SU-DHL-6 (cell line): Measurements from ENCODE around the gene TLCD3B.

Experiments used
- H2AFZ ChIP-seq: fragments of 200-600 bp; sonication (generic); 2 replicates; pipeline ENCODE4 v1.6.1; 2014; ENCODE audit warnings: low read depth, mild to moderate bottlenecking, moderate library complexity, mixed read lengths, antibody characterized with exemption, low read length; ENCODE audit not compliant: severe bottlenecking
- H3F3A ChIP-seq: fragments of 200-600 bp; shearing (Covaris generic); 2 replicates; pipeline ENCODE4 v1.6.0; 2016; ENCODE audit warnings: antibody characterized with exemption, mild to moderate bottlenecking; ENCODE audit not compliant: insufficient read depth
- H3K27ac ChIP-seq: fragments of 200-600 bp; sonication (generic); 2 replicates; pipeline ENCODE4 v1.5.1; 2016; ENCODE audit warnings: low read depth, mild to moderate bottlenecking, low read length, moderate library complexity, mixed read lengths
- H3K27me3 ChIP-seq: fragments of 200-600 bp; sonication (generic), shearing (Covaris generic); 2 replicates; pipeline ENCODE4 v1.6.0; 2014; ENCODE audit warnings: mild to moderate bottlenecking, low read length
- H3K36me3 ChIP-seq: fragments of 200-600 bp; sonication (generic); 2 replicates; pipeline ENCODE4 v1.6.1; 2014; ENCODE audit warnings: mild to moderate bottlenecking, low read length, mixed read lengths
- H3K4me2 ChIP-seq: fragments of 300-600, 200-600 bp; shearing (Covaris generic), sonication (generic); 2 replicates; pipeline ENCODE4 v1.6.0; 2014; ENCODE audit warnings: low read length, low read depth, mild to moderate bottlenecking; ENCODE audit not compliant: poor library complexity, severe bottlenecking
- H3K4me3 ChIP-seq: fragments of 200-600 bp; sonication (generic); 2 replicates; pipeline ENCODE4 v1.5.1; 2014; ENCODE audit warnings: antibody characterized with exemption, low read length, mild to moderate bottlenecking, mixed read lengths; ENCODE audit not compliant: insufficient read depth, poor library complexity, severe bottlenecking
- H3K79me2 ChIP-seq: fragments of 200-600 bp; sonication (generic); 2 replicates; pipeline ENCODE4 v1.6.1; 2014; ENCODE audit warnings: mild to moderate bottlenecking, low read length, moderate library complexity; ENCODE audit not compliant: insufficient read depth
- H3K9ac ChIP-seq: fragments of 200-600 bp; sonication (generic); 2 replicates; pipeline ENCODE4 v1.7.0; 2014; ENCODE audit warnings: mild to moderate bottlenecking, low read length
- H3K9me2 ChIP-seq: fragments of 200-600 bp; sonication (generic); replicated peaks from 2 replicates; pipeline ENCODE4 v1.6.1; 2014; ENCODE audit warnings: low read length; ENCODE audit not compliant: insufficient read depth
- H3K9me3 ChIP-seq: fragments of 200-600 bp; sonication (generic); 2 replicates; pipeline ENCODE4 v1.6.1; 2014; ENCODE audit warnings: low read length, mixed read lengths; ENCODE audit not compliant: insufficient read depth
- H4K20me1 ChIP-seq: fragments of 200-600 bp; sonication (generic); 2 replicates; pipeline ENCODE4 v1.6.1; 2014; ENCODE audit warnings: low read depth, mild to moderate bottlenecking, antibody characterized with exemption, low read length, moderate library complexity, mixed read lengths
- EZH2phosphoT487 ChIP-seq: fragments of 200-600 bp; sonication (generic), shearing (Covaris generic); conservative IDR thresholded peaks from 2 replicates; pipeline ENCODE4 v1.6.1; 2018; ENCODE audit warnings: mild to moderate bottlenecking, antibody characterized with exemption, low read length, moderate library complexity, mixed read lengths
- TF ChIP-seq, protein P1 (sequence below): fragments of 200-600 bp; sonication (generic); IDR thresholded peaks from one replicate; pipeline ENCODE4 v1.5.1; 2017; ENCODE audit warnings: antibody characterized with exemption, mild to moderate bottlenecking, low read length, moderate library complexity; ENCODE audit not compliant: insufficient read depth, poor library complexity, severe bottlenecking

Gene TLCD3B

DNA sequence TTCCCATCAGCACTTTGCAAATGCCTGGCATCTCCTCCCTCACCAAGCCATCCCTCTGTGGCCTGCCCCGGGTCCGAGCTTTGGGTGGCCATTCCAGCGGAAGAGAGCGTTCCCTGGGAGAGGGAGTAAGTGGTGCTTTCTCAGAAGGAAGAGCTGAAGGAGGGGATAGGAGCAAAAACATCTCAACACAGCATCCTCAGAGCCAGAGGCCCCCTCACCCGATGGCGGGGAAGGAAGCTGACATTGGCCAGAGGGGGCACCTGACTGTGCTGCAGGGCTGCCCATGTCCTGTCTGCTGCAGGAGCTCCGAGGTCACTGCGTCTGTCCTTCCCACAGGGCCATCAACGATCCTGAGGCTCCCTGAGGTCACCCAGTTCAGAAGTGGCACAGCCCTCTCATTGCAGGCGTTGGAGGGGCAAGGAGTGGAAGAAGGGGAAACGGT lies 427 bp upstream of the TLCD3B start:
- Histone ChIP-seq H3K27ac (no peak overlapping the region), H4K20me1 (no peaks in the 10 kb centered on the region), H3K4me2 (no peak overlapping the region), H3K4me3 (no peak overlapping the region), H3K36me3 (no peaks in the 10 kb centered on the region), H2AFZ (no peak overlapping the region), H3K9me2 (no peaks in the 10 kb centered on the region), H3K9ac (no peak overlapping the region), H3K27me3 (no peaks in the 10 kb centered on the region), H3F3A (no peaks in the 10 kb centered on the region), H3K79me2 (no peaks in the 10 kb centered on the region), H3K9me3 (no peaks in the 10 kb centered on the region)
- no peak for TF ChIP-seq EZH2phosphoT487
- TF ChIP-seq, protein P1, sequence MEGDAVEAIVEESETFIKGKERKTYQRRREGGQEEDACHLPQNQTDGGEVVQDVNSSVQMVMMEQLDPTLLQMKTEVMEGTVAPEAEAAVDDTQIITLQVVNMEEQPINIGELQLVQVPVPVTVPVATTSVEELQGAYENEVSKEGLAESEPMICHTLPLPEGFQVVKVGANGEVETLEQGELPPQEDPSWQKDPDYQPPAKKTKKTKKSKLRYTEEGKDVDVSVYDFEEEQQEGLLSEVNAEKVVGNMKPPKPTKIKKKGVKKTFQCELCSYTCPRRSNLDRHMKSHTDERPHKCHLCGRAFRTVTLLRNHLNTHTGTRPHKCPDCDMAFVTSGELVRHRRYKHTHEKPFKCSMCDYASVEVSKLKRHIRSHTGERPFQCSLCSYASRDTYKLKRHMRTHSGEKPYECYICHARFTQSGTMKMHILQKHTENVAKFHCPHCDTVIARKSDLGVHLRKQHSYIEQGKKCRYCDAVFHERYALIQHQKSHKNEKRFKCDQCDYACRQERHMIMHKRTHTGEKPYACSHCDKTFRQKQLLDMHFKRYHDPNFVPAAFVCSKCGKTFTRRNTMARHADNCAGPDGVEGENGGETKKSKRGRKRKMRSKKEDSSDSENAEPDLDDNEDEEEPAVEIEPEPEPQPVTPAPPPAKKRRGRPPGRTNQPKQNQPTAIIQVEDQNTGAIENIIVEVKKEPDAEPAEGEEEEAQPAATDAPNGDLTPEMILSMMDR: no peak

DNA sequence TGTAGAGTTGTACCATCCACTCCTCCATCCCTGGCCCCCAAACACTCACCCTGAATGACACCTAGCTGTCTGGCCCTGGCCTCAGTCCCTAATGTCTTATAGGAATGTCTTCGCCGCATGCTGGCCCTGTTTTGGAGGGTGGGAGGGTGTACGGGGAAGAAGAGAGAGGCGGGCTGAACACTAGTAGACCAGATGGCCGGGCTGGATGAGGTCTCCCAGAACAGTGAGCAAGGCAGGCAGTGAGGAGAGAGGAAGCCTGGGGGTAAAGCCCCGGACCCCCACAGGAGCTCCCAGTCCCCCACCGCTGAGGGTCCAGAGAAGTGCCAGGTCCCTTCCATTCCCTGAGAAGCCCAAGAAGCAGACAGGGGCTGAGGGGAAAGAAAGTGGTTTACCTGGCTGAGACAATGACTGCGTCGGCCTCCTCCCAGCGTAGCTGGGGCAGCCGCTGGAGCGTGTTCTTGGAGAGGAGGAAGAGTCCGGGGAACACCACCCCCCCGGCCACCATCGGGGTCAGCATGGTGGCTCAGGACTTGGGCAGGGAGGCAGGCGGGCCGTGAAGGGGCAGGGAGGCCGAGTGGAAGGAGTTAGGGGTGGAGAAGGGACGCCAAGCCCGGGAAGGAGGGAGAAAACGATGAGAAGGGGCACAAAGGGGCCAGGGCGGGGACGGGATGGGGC lies 923 bp downstream of the TLCD3B start:
- Histone ChIP-seq H3F3A (no peaks in the 10 kb centered on the region), H3K9me3 (no peaks in the 10 kb centered on the region), H3K9me2 (no peaks in the 10 kb centered on the region), H3K79me2 (no peaks in the 10 kb centered on the region), H3K36me3 (no peaks in the 10 kb centered on the region), H2AFZ (no peak overlapping the region), H3K27me3 (no peaks in the 10 kb centered on the region), H3K4me3 (no peak overlapping the region), H3K9ac (no peak overlapping the region), H4K20me1 (no peaks in the 10 kb centered on the region), H3K27ac (no peak overlapping the region), H3K4me2 (no peak overlapping the region)
- TF ChIP-seq, protein P1: no peak
- TF ChIP-seq EZH2phosphoT487: no peak

DNA sequence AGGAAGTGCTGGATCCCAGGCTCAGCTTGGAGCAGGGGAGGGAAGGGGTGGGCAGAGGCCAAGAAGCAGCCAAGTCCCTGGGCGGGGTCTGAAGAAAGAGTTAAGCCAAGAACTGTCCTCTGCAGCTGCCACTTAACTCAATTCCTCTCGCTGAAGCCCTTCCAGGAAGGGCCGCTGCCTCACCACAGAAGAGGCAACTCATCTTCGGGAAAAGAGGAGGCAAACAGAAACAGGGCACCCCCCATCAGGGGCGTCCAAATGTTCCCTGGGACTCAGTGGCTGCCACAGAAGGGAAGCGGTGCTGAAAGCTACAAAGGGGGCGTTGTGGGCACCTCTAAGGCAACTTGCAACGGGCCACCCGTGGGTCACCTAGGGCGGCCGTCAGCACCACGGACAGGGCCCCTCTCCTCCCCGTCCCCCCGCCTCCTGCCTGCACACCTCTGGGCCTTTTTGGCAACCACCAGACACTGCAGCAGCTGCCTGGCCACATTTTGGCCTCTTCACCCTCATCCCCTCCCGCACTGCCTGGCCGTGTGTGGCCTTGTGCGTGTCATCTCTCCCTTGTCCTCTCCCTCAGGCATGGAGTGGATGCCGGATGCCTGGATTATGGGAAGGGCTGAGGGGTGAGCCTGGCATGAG lies 2.5 kb downstream of the TLCD3B start:
- H3K27me3 ChIP-seq: no peaks in the 10 kb centered on the region
- H3K27ac ChIP-seq: no peak overlapping the region
- H3K4me3 ChIP-seq: no peak overlapping the region
- no peak overlapping the region for H3K4me2 ChIP-seq
- no peak for TF ChIP-seq EZH2phosphoT487
- no peaks in the 10 kb centered on the region for H3K79me2 ChIP-seq
- H3K36me3 ChIP-seq: no peaks in the 10 kb centered on the region
- no peak overlapping the region for H2AFZ ChIP-seq
- no peaks in the 10 kb centered on the region for H3K9me2 ChIP-seq
- no peak overlapping the region for H3K9ac ChIP-seq
- H3K9me3 ChIP-seq: no peaks in the 10 kb centered on the region
- H3F3A ChIP-seq: no peaks in the 10 kb centered on the region
- no peaks in the 10 kb centered on the region for H4K20me1 ChIP-seq
